AG08396 (cell line): Measurements from ENCODE around the gene CUEDC2.

ENCODE experiments used
- DNase-seq: peaks from one replicate; pipeline ENCODE4 v3.0.0; 2012; ENCODE audit warnings: low spot score, mixed read lengths

The CUEDC2 gene

GRCh38 chr10:102396730-102397151 is 35.6 kb downstream of the CUEDC2 start:
- no peak for DNase-seq

- no peak for DNase-seq
Observed at GRCh38 chr10:102396317-102396650, 36.1 kb downstream of the CUEDC2 start.

- peak; percentile 95 for DNase-seq
Observed at GRCh38 chr10:102395400-102396316, 36.7 kb downstream of the CUEDC2 start, which contains the start of gene NFKB2. Gene NFKB2 (plus strand): TSS chr10:102395705. CDS start chr10:102395960, 255 bp downstream.

GRCh38 chr10:102394801-102395399 is 37.5 kb downstream of the CUEDC2 start:
- DNase-seq, result peak; percentile 42

- peak; percentile 96 for DNase-seq
Observed at GRCh38 chr10:102394079-102394800, 38.1 kb downstream of the CUEDC2 start.

- DNase-seq, result no peak
Observed at GRCh38 chr10:102393411-102394078, 38.8 kb downstream of the CUEDC2 start.

GRCh38 chr10:102392306-102392705 is 40.1 kb downstream of the CUEDC2 start:
- DNase-seq, result no peak

- DNase-seq, result no peak
Observed at GRCh38 chr10:102389894-102390293, 42.5 kb downstream of the CUEDC2 start.

GRCh38 chr10:102384606-102385429 is 47.6 kb downstream of the CUEDC2 start:
- DNase-seq, result no peak

- DNase-seq, result no peak
Observed at GRCh38 chr10:102384053-102384452, 48.3 kb downstream of the CUEDC2 start.

- DNase-seq, result no peak
Observed at GRCh38 chr10:102382871-102383270, 49.5 kb downstream of the CUEDC2 start.

- DNase-seq, result no peak
Observed at GRCh38 chr10:102381983-102382382, 50.4 kb downstream of the CUEDC2 start.

GRCh38 chr10:102379383-102379782 is 53.0 kb downstream of the CUEDC2 start:
- DNase-seq, result no peak

GRCh38 chr10:102376901-102377300 is 55.5 kb downstream of the CUEDC2 start:
- DNase-seq, result no peak

- no peak for DNase-seq
Observed at GRCh38 chr10:102375867-102376266, 56.5 kb downstream of the CUEDC2 start.

- no peak for DNase-seq
Observed at GRCh38 chr10:102375250-102375649, 57.1 kb downstream of the CUEDC2 start.
